ENCODE data around the gene RBM39. TPM values are rescaled to one million over a fixed set of nuclear protein-coding genes. Genes with fewer than 3 reads are reported as not detected.
"Not testable (repeated sequence)": the region's sequence is repeated elsewhere in the genome, so short reads cannot be mapped to it uniquely, and the experiment has no call there.

The RBM39 gene
- total RNA-seq, 1 donor from 2014 or later, result 208 TPM

DNA sequence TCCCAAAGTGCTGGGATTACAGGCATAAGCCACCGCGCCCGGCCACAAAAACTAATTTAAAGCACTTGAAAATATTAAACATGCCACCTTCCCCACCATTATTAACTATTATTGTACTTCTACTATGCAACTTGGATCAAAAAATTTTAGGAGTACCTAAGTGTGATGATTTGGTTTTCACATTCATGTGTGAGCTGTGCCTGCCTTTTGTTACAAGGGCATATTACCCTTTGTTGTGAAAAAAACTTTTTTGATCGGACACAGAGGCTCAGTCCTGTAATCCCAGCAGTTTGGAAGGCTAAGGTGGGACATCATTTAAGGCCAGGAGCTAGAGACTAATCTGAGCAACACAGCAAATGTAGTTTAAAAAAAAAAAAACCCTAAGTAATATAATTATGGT lies 25.7 kb downstream of the RBM39 start:
- Histone ChIP-seq H3K9me3 (ENCODE audit: insufficient read depth, low read depth, low read length) (no peaks in the 10 kb centered on the region), H2AFZ (ENCODE audit: low read depth, low read length) (no peak overlapping the region), H3K4me1 (ENCODE audit: insufficient read depth, low read length) (peaks cover 4% of the 10 kb centered on the region), H3K4me3 (ENCODE audit: insufficient read depth, low read depth, low read length) (no peak overlapping the region), H4K20me1 (ENCODE audit: insufficient read depth, low read length) (peaks cover 95% of the 10 kb centered on the region), H3K9ac (ENCODE audit: low read length) (no peak overlapping the region), H3K4me2 (ENCODE audit: low read length) (no peak overlapping the region), H3K27ac (ENCODE audit: low read depth, low read length) (no peak overlapping the region), H3K79me2 (ENCODE audit: insufficient read depth, low read length) (peaks cover 98% of the 10 kb centered on the region), H3K36me3 (ENCODE audit: insufficient read depth, low read length) (peaks cover 87% of the 10 kb centered on the region), H3K27me3 (ENCODE audit: insufficient read depth, low read length) (no peaks in the 10 kb centered on the region)
- H3K9me3 Mint-ChIP-seq (ENCODE audit: unreplicated experiment), result no peaks in the 10 kb centered on the region
- H3K4me1 Mint-ChIP-seq (ENCODE audit: low read depth, unreplicated experiment), result peaks cover 20% of the 10 kb centered on the region
- H3K4me3 Mint-ChIP-seq (ENCODE audit: unreplicated experiment), result no peak overlapping the region
- H3K27me3 Mint-ChIP-seq (ENCODE audit: low read depth, unreplicated experiment), result no peaks in the 10 kb centered on the region
- no peak overlapping the region for H3K27ac Mint-ChIP-seq (ENCODE audit: unreplicated experiment)
- H3K36me3 Mint-ChIP-seq (ENCODE audit: low read depth, unreplicated experiment), result peaks cover 29% of the 10 kb centered on the region
- no peak for TF ChIP-seq EZH2 (IDR thresholded peaks at IDR 0.05; ENCODE audit: insufficient read depth, low read length)
- TF ChIP-seq, protein P1, sequence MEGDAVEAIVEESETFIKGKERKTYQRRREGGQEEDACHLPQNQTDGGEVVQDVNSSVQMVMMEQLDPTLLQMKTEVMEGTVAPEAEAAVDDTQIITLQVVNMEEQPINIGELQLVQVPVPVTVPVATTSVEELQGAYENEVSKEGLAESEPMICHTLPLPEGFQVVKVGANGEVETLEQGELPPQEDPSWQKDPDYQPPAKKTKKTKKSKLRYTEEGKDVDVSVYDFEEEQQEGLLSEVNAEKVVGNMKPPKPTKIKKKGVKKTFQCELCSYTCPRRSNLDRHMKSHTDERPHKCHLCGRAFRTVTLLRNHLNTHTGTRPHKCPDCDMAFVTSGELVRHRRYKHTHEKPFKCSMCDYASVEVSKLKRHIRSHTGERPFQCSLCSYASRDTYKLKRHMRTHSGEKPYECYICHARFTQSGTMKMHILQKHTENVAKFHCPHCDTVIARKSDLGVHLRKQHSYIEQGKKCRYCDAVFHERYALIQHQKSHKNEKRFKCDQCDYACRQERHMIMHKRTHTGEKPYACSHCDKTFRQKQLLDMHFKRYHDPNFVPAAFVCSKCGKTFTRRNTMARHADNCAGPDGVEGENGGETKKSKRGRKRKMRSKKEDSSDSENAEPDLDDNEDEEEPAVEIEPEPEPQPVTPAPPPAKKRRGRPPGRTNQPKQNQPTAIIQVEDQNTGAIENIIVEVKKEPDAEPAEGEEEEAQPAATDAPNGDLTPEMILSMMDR (IDR thresholded peaks at IDR 0.05; ENCODE audit: insufficient read depth, low read depth, low read length), result no peak
- FAIRE-seq (no peak), DNase-seq (ENCODE audit: low read depth) (no peak)

DNA sequence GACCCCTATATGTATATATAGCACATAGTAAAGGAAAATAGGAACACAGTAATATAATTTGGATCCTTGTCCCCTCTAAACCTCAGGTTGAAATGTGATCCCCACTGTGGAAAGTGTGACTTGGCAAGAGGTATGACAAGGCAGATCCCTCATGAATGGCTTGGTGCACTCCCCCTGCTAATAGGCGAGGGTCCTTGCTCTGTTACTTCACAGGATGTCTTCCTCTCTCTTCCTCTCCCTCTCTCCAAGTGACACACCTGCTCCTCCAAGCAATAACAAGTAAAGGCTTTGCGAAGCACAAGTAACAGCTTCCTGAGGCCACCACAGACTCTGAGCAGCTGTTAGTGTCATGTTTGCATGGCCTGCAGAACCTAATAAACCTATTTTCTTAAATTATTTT lies 26.4 kb downstream of the RBM39 start:
- Histone ChIP-seq H3K9me3 (ENCODE audit: insufficient read depth, low read depth, low read length) (no peaks in the 10 kb centered on the region), H3K4me2 (ENCODE audit: low read length) (no peak overlapping the region), H3K9ac (ENCODE audit: low read length) (no peak overlapping the region), H3K79me2 (ENCODE audit: insufficient read depth, low read length) (peaks cover 98% of the 10 kb centered on the region), H2AFZ (ENCODE audit: low read depth, low read length) (no peak overlapping the region), H3K27ac (ENCODE audit: low read depth, low read length) (no peak overlapping the region), H3K4me1 (ENCODE audit: insufficient read depth, low read length) (peaks cover 4% of the 10 kb centered on the region), H3K36me3 (ENCODE audit: insufficient read depth, low read length) (peaks cover 87% of the 10 kb centered on the region), H4K20me1 (ENCODE audit: insufficient read depth, low read length) (peaks cover 95% of the 10 kb centered on the region), H3K27me3 (ENCODE audit: insufficient read depth, low read length) (no peaks in the 10 kb centered on the region), H3K4me3 (ENCODE audit: insufficient read depth, low read depth, low read length) (no peak overlapping the region)
- Mint-ChIP-seq H3K4me1 (ENCODE audit: low read depth, unreplicated experiment) (peaks cover 27% of the 10 kb centered on the region), H3K4me3 (ENCODE audit: unreplicated experiment) (no peak overlapping the region), H3K27me3 (ENCODE audit: low read depth, unreplicated experiment) (no peaks in the 10 kb centered on the region), H3K36me3 (ENCODE audit: low read depth, unreplicated experiment) (peaks cover 27% of the 10 kb centered on the region), H3K27ac (ENCODE audit: unreplicated experiment) (no peak overlapping the region), H3K9me3 (ENCODE audit: unreplicated experiment) (no peaks in the 10 kb centered on the region)
- DNase-seq (ENCODE audit: low read depth) (no peak), FAIRE-seq (no peak)
- TF ChIP-seq, protein P1 (IDR thresholded peaks at IDR 0.05; ENCODE audit: insufficient read depth, low read depth, low read length), result no peak
- no peak for TF ChIP-seq EZH2 (IDR thresholded peaks at IDR 0.05; ENCODE audit: insufficient read depth, low read length)

DNA sequence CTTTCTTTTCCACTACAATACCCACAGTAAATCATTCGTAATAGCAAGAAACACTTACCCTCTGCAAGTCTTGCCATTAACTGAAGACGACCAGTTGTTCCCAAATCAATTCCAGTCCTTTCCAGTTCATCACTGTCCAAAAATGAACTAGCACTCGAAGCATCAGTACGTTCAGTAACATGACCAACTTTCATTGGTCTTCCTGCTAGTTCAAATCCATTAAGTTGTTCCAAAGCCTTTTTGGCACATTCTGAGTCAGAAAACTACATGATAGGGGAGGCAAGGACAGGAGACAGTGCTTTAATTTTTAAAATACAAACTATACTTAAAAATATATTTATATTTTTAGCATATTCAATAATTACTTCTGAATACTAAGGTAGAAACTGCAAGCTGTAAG lies 27.9 kb downstream of the RBM39 start:
- Histone ChIP-seq H3K9ac (ENCODE audit: low read length) (no peak overlapping the region), H3K4me3 (ENCODE audit: insufficient read depth, low read depth, low read length) (no peak overlapping the region), H3K27ac (ENCODE audit: low read depth, low read length) (no peak overlapping the region), H3K4me2 (ENCODE audit: low read length) (no peak overlapping the region), H3K9me3 (ENCODE audit: insufficient read depth, low read depth, low read length) (no peaks in the 10 kb centered on the region), H3K36me3 (ENCODE audit: insufficient read depth, low read length) (peaks cover 86% of the 10 kb centered on the region), H3K4me1 (ENCODE audit: insufficient read depth, low read length) (peaks cover under 1% of the 10 kb centered on the region), H3K27me3 (ENCODE audit: insufficient read depth, low read length) (no peaks in the 10 kb centered on the region), H2AFZ (ENCODE audit: low read depth, low read length) (no peak overlapping the region), H3K79me2 (ENCODE audit: insufficient read depth, low read length) (peaks cover 98% of the 10 kb centered on the region), H4K20me1 (ENCODE audit: insufficient read depth, low read length) (peaks cover 95% of the 10 kb centered on the region)
- H3K36me3 Mint-ChIP-seq (ENCODE audit: low read depth, unreplicated experiment), result peaks cover 25% of the 10 kb centered on the region
- peaks cover 29% of the 10 kb centered on the region for H3K4me1 Mint-ChIP-seq (ENCODE audit: low read depth, unreplicated experiment)
- FAIRE-seq, result no peak
- H3K27ac Mint-ChIP-seq (ENCODE audit: unreplicated experiment), result no peak overlapping the region
- no peaks in the 10 kb centered on the region for H3K9me3 Mint-ChIP-seq (ENCODE audit: unreplicated experiment)
- no peaks in the 10 kb centered on the region for H3K27me3 Mint-ChIP-seq (ENCODE audit: low read depth, unreplicated experiment)
- no peak for TF ChIP-seq EZH2 (IDR thresholded peaks at IDR 0.05; ENCODE audit: insufficient read depth, low read length)
- TF ChIP-seq, protein P1 (IDR thresholded peaks at IDR 0.05; ENCODE audit: insufficient read depth, low read depth, low read length), result no peak
- no peak for DNase-seq (ENCODE audit: low read depth)
- no peak overlapping the region for H3K4me3 Mint-ChIP-seq (ENCODE audit: unreplicated experiment)

DNA sequence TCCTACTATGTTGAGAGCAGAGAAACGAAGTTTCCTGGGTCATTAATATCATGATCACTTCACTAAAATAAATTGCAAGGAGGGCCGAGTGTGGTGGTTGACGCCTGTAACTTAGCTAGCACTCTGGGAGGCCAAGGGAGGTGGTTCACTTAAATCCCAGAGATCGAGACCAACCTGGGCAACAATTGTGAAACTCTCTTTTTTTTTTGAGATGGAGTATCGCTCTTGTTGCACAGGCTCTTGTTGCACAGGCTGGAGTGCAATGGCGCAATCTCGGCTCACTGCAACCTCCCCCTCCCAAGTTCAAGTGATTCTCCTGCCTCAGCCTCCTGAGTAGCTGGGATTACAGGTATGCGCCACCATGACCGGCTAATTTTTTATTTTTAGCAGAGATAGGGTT lies 28.9 kb downstream of the RBM39 start:
- Mint-ChIP-seq H3K36me3 (ENCODE audit: low read depth, unreplicated experiment) (peaks cover 22% of the 10 kb centered on the region), H3K4me1 (ENCODE audit: low read depth, unreplicated experiment) (peaks cover 27% of the 10 kb centered on the region), H3K27ac (ENCODE audit: unreplicated experiment) (peak overlapping the region; percentile 34)
- H3K4me2 ChIP-seq (ENCODE audit: low read length); DNase-seq (ENCODE audit: low read depth); H3K27me3 ChIP-seq (ENCODE audit: insufficient read depth, low read length); H3K9me3 ChIP-seq (ENCODE audit: insufficient read depth, low read depth, low read length); H3K9ac ChIP-seq (ENCODE audit: low read length); H3K27me3 Mint-ChIP-seq (ENCODE audit: low read depth, unreplicated experiment); H2AFZ ChIP-seq (ENCODE audit: low read depth, low read length); H3K27ac ChIP-seq (ENCODE audit: low read depth, low read length); FAIRE-seq; H3K9me3 Mint-ChIP-seq (ENCODE audit: unreplicated experiment); H3K4me3 ChIP-seq (ENCODE audit: insufficient read depth, low read depth, low read length); H3K4me1 ChIP-seq (ENCODE audit: insufficient read depth, low read length); H3K4me3 Mint-ChIP-seq (ENCODE audit: unreplicated experiment): not testable (repeated sequence)
- Histone ChIP-seq H3K79me2 (ENCODE audit: insufficient read depth, low read length) (peaks cover 98% of the 10 kb centered on the region), H3K36me3 (ENCODE audit: insufficient read depth, low read length) (peaks cover 88% of the 10 kb centered on the region), H4K20me1 (ENCODE audit: insufficient read depth, low read length) (peaks cover 95% of the 10 kb centered on the region)
